Measurements from ENCODE around the gene PCSK9.

Gene PCSK9

GRCh38 chr1:55040933-55041494 is 1.7 kb downstream of the PCSK9 start:
- no peak overlapping the region for H3K27ac ChIP-seq
- TF ChIP-seq, protein P1, sequence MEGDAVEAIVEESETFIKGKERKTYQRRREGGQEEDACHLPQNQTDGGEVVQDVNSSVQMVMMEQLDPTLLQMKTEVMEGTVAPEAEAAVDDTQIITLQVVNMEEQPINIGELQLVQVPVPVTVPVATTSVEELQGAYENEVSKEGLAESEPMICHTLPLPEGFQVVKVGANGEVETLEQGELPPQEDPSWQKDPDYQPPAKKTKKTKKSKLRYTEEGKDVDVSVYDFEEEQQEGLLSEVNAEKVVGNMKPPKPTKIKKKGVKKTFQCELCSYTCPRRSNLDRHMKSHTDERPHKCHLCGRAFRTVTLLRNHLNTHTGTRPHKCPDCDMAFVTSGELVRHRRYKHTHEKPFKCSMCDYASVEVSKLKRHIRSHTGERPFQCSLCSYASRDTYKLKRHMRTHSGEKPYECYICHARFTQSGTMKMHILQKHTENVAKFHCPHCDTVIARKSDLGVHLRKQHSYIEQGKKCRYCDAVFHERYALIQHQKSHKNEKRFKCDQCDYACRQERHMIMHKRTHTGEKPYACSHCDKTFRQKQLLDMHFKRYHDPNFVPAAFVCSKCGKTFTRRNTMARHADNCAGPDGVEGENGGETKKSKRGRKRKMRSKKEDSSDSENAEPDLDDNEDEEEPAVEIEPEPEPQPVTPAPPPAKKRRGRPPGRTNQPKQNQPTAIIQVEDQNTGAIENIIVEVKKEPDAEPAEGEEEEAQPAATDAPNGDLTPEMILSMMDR (conservative IDR thresholded peaks at IDR 0.05) = no peak

DNA sequence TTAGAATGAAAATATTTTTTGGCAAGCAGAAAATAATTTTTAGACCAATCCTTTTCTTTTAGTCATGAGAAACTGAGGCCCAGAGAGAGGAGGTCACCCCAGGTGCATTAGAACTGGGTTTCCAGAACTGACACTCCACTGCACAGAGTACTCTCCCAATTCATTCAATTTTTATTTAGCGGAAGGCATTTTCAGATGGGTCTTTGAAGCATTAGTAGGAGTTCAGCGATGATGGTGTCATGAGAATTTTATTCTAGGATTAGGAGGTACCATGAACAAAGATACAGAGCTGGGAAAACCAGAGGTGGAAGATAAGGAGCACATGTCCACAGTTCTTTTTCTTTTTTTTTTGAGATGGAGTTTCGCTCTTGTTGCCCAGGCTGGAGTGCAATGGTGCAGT is 2.3 kb downstream of the PCSK9 start:
- TF ChIP-seq, protein P1 (conservative IDR thresholded peaks at IDR 0.05) = no peak
- H3K27ac ChIP-seq = no peak overlapping the region

DNA sequence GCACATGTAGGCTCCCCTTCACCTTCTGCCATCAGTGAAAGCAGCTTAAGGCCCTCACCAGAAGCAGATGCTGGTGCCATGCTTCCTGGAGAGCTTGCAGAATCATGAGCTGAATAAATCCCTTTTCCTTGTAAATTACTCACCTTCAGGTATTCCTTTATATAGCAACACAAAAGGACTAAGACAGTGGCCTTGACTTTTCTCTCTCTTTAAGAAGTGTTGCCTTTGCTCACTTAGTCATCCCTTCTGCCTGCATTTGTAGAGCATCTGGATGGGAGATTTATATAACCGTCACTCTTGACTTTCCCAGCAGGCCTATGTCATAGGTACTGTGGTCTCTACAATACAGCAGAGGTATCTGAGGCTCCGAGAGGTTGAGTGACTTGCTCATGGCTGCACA is 3.7 kb downstream of the PCSK9 start:
- no peak overlapping the region for H3K27ac ChIP-seq
- TF ChIP-seq, protein P1 (conservative IDR thresholded peaks at IDR 0.05) = no peak

DNA sequence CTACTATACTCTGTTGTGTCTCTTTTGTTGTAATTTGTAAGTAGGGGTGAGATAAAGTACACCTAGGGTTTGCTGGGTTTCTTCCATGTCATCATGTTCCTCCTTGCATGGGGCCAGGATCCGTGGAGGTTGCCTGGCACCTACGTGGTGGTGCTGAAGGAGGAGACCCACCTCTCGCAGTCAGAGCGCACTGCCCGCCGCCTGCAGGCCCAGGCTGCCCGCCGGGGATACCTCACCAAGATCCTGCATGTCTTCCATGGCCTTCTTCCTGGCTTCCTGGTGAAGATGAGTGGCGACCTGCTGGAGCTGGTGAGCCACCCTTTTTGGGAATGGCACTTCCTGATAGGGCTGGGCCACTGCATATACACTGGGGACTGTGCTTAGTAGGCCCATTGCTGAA is 4.4 kb downstream of the PCSK9 start:
- TF ChIP-seq, protein P1 (conservative IDR thresholded peaks at IDR 0.05) = no peak
- H3K27ac ChIP-seq = no peak overlapping the region

GRCh38 chr1:55044617-55045397 is 5.5 kb downstream of the PCSK9 start:
- TF ChIP-seq, protein P1 (conservative IDR thresholded peaks at IDR 0.05) = no peak
- H3K27ac ChIP-seq = no peak overlapping the region

DNA sequence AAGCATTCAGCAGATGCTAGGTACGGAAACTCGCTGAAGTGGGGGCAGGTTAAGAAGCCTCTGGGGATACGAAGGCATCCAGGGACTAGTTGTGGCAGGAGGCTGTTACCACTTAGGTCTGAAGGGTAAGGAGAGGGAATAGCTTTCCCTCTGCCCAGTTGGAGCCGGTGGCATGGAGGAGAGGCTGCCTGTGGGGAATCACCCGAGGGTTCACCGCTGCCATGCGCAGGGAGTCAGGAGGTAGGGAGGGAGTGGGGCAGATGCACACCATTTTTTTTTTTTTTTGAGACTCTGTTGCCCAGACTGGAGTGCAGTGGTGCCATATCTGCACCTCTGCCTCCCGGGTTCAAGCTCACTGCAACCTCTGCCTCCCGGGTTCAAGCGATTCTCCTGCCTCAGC is 6.1 kb downstream of the PCSK9 start:
- TF ChIP-seq, protein P1 (conservative IDR thresholded peaks at IDR 0.05) = no peak
- no peak overlapping the region for H3K27ac ChIP-seq

DNA sequence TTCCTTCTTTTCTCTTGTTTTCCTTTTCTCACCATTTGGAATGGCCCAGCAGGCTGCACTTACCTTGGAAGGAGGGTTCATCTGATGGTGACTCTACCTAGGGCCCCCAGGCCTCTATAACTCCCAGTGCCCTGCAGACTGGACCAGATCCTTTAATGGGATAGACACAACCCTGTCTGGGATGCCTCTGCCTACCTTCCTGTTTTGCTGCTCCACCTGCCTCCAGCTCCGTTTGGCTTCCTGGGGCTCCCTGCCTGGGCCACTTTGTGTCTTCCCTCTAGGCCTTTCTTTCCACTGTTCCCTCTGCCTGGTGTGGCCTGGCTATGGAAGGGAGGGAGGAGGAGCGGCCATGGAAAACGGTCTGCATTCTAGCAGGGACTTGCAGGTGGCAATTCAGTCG is 7.5 kb downstream of the PCSK9 start:
- H3K27ac ChIP-seq = no peak overlapping the region
- TF ChIP-seq, protein P1 (conservative IDR thresholded peaks at IDR 0.05) = no peak
